HepG2 (cell line): ENCODE results near the gene ABRACL.

Experiments used
- SMC3 ChIP-seq: IDR thresholded peaks from 2 replicates; pipeline ENCODE4 v1.6.1; 2011; ENCODE audit warnings: low read length, improper control_type of control experiment
- TF ChIP-seq, protein P1 (sequence below): sonication (generic); formaldehyde crosslinking; IDR thresholded peaks from 2 replicates; pipeline ENCODE4 v1.5.0; 2020; ENCODE audit warnings: mild to moderate bottlenecking, missing genetic modification reagents, moderate library complexity
- TF ChIP-seq, protein P2 (sequence below): IDR thresholded peaks from 2 replicates; pipeline ENCODE4 v1.6.1; 2012; ENCODE audit warnings: low read depth, low read length, improper control_type of control experiment

DNA sequence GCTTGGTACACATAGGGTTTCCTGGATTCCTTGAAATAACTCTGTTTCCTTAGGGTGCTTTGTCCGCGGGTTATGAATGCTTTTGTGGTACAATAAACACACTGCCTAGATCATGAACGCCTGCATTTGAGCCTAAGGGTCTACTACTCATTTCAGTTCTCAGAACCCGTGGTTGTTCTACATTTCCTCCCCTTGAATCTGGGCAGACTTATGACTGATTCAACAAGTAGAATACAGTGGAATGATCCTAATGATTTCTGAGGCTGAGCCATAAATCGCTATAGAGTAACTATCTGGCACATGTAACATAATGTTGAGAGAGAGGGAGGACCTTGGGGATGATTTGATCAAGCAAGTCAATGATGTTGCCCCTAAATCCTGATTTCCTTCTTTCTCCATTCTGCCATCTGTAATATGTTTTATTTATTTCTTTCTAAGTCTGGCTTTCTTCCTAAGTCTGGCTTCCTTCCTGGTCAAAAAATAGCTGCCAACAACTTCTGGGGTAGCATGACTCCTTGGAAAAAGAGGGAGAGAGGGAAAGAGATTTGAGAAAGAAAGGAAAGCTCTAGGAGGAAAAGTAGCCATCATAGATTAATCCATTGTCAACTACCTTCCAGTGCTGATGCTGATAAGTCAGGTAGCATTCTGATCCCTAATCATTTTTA, 23.0 kb downstream of the ABRACL start:
- TF ChIP-seq, protein P1, sequence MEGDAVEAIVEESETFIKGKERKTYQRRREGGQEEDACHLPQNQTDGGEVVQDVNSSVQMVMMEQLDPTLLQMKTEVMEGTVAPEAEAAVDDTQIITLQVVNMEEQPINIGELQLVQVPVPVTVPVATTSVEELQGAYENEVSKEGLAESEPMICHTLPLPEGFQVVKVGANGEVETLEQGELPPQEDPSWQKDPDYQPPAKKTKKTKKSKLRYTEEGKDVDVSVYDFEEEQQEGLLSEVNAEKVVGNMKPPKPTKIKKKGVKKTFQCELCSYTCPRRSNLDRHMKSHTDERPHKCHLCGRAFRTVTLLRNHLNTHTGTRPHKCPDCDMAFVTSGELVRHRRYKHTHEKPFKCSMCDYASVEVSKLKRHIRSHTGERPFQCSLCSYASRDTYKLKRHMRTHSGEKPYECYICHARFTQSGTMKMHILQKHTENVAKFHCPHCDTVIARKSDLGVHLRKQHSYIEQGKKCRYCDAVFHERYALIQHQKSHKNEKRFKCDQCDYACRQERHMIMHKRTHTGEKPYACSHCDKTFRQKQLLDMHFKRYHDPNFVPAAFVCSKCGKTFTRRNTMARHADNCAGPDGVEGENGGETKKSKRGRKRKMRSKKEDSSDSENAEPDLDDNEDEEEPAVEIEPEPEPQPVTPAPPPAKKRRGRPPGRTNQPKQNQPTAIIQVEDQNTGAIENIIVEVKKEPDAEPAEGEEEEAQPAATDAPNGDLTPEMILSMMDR (CRISPR knock-in tag): no peak
- TF ChIP-seq, protein P2, sequence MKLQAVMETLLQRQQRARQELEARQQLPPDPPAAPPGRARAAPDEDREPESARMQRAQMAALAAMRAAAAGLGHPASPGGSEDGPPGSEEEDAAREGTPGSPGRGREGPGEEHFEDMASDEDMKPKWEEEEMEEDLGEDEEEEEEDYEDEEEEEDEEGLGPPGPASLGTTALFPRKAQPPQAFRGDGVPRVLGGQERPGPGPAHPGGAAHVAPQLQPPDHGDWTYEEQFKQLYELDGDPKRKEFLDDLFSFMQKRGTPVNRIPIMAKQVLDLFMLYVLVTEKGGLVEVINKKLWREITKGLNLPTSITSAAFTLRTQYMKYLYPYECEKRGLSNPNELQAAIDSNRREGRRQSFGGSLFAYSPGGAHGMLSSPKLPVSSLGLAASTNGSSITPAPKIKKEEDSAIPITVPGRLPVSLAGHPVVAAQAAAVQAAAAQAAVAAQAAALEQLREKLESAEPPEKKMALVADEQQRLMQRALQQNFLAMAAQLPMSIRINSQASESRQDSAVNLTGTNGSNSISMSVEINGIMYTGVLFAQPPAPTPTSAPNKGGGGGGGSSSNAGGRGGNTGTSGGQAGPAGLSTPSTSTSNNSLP: no peak
- no peak for TF ChIP-seq SMC3
